Lower leg skin (tissue), 3 donors: ENCODE results near the gene ACOT11.

Source experiments
- CTCF ChIP-seq, 3 donors: fragments of 450-650 bp; IDR thresholded peaks; one replicate each; pipeline ENCODE4 v1.5.1; 2016; ENCODE audit warnings: antibody characterized with exemption in 3 of 3, mild to moderate bottlenecking in 3 of 3, moderate library complexity in 2 of 3
- POLR2A ChIP-seq, 2 donors: fragments of 450-650 bp; IDR thresholded peaks; one replicate each; pipeline ENCODE4 v1.6.1; 2016 to 2017; ENCODE audit warnings: antibody characterized with exemption in 2 of 2, mild to moderate bottlenecking in 1 of 2, moderate library complexity in 1 of 2

GRCh38 chr1:54588377-54588776 is 40.3 kb downstream of the ACOT11 start:
- TF ChIP-seq CTCF (IDR thresholded peaks at IDR 0.05) (no peak), POLR2A (IDR thresholded peaks at IDR 0.05) (no peak)
